ENCODE measurements around the gene ABHD17A. TPM values are rescaled to one million over a fixed set of nuclear protein-coding genes. Genes with fewer than 3 reads are reported as not detected.
A peak's percentile ranks its signal among the peaks of the same experiment; 100 is the strongest.

The ABHD17A gene
- total RNA-seq, 2 donors from 2014 or later = 50.6 to 52.9 TPM

DNA sequence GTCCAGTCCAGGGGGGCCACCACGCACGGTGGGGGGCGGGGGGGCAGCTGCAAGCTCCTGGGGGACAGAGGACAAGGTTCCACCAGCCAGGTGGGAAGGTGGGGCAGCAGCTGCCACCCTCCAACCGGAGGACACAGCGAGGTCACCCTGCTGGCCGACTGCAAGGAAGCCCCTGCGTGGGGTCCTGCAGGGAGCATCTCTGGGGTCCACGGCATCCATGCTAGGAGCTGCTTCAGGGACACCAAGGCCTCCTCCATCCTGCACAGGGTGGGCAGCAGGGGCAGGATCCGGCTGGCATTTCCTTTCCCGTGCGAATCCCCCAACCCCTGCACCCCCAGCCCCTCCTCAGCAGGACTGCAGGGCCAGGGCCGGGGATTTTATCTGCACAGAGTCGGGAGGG, 13.7 kb downstream of the ABHD17A start:
- Mint-ChIP-seq H3K27me3 (ENCODE audit: insufficient read depth) (no peaks in the 10 kb centered on the region), H3K9me3 (no peaks in the 10 kb centered on the region), H3K27ac (no peak overlapping the region), H3K4me3 (no peak overlapping the region), H3K36me3 (ENCODE audit: low read depth) (peaks cover 2% of the 10 kb centered on the region), H3K4me1 (peaks cover 22% of the 10 kb centered on the region)
- WGBS, 2 experiments (ENCODE audit: insufficient coverage in 1 of 2, insufficient read length in 1 of 2) = 88 to 91% methylated on average over 9 to 10 of the region's 13 CpGs
- peaks cover 16% of the 10 kb centered on the region for H3K4me1 ChIP-seq (ENCODE audit: control insufficient read depth, insufficient read depth, low read length)
- no peak for DNase-seq
- TF ChIP-seq, protein P1, sequence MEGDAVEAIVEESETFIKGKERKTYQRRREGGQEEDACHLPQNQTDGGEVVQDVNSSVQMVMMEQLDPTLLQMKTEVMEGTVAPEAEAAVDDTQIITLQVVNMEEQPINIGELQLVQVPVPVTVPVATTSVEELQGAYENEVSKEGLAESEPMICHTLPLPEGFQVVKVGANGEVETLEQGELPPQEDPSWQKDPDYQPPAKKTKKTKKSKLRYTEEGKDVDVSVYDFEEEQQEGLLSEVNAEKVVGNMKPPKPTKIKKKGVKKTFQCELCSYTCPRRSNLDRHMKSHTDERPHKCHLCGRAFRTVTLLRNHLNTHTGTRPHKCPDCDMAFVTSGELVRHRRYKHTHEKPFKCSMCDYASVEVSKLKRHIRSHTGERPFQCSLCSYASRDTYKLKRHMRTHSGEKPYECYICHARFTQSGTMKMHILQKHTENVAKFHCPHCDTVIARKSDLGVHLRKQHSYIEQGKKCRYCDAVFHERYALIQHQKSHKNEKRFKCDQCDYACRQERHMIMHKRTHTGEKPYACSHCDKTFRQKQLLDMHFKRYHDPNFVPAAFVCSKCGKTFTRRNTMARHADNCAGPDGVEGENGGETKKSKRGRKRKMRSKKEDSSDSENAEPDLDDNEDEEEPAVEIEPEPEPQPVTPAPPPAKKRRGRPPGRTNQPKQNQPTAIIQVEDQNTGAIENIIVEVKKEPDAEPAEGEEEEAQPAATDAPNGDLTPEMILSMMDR (conservative IDR thresholded peaks at IDR 0.05) = no peak
- no peak overlapping the region for H3K4me3 ChIP-seq (ENCODE audit: low read length)
- H3K9ac ChIP-seq (ENCODE audit: extremely low read depth, low read length, poor library complexity, severe bottlenecking) = no peak overlapping the region
- no peaks in the 10 kb centered on the region for H3K36me3 ChIP-seq (ENCODE audit: control insufficient read depth, insufficient read depth, low read length)
- no peaks in the 10 kb centered on the region for H3K27me3 ChIP-seq (ENCODE audit: control insufficient read depth, insufficient read depth, low read length, poor library complexity, severe bottlenecking)
- H3K9me3 ChIP-seq (ENCODE audit: control insufficient read depth, low read length) = no peaks in the 10 kb centered on the region
- no peak overlapping the region for H3K27ac ChIP-seq (ENCODE audit: low read depth, low read length)

DNA sequence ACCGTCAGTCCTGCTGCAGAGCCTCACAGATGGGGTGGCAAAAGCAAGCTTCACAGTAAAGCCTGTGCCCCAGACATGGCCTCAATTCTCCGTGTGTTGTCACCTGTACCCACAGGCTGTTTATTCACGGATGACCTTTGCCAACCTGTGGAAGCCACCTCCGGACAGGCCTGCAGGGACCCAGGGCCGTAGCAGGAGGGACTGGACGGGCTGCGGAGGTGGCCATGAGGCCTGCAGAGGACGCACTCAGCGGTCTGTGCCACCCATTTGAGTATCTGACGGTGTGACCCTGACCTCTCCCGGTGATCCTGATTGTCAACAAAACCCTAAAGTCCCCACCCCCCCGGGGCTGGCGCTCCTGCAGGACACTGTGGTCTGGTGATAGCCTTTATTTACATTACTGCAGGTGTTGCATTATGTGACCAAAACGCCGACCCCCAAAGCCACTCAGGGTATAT, 14.1 kb downstream of the ABHD17A start:
- no peaks in the 10 kb centered on the region for H3K9me3 ChIP-seq (ENCODE audit: control insufficient read depth, low read length)
- H3K9me3 Mint-ChIP-seq = no peaks in the 10 kb centered on the region
- TF ChIP-seq, protein P1 (conservative IDR thresholded peaks at IDR 0.05) = no peak
- WGBS, 2 experiments (ENCODE audit: insufficient coverage in 1 of 2, insufficient read length in 1 of 2) = 85 to 92% methylated on average over 7 to 15 of the region's 15 CpGs
- peak overlapping the region; percentile 68 for H3K27ac Mint-ChIP-seq
- no peak overlapping the region for H3K27ac ChIP-seq (ENCODE audit: low read depth, low read length)
- peaks cover 2% of the 10 kb centered on the region for H3K36me3 Mint-ChIP-seq (ENCODE audit: low read depth)
- peaks cover 16% of the 10 kb centered on the region for H3K4me1 ChIP-seq (ENCODE audit: control insufficient read depth, insufficient read depth, low read length)
- H3K27me3 Mint-ChIP-seq (ENCODE audit: insufficient read depth) = no peaks in the 10 kb centered on the region
- no peak overlapping the region for H3K4me3 ChIP-seq (ENCODE audit: low read length)
- no peak overlapping the region for H3K4me3 Mint-ChIP-seq
- DNase-seq = peak; percentile 63
- no peaks in the 10 kb centered on the region for H3K27me3 ChIP-seq (ENCODE audit: control insufficient read depth, insufficient read depth, low read length, poor library complexity, severe bottlenecking)
- no peak overlapping the region for H3K9ac ChIP-seq (ENCODE audit: extremely low read depth, low read length, poor library complexity, severe bottlenecking)
- H3K36me3 ChIP-seq (ENCODE audit: control insufficient read depth, insufficient read depth, low read length) = no peaks in the 10 kb centered on the region
- peaks cover 22% of the 10 kb centered on the region for H3K4me1 Mint-ChIP-seq

DNA sequence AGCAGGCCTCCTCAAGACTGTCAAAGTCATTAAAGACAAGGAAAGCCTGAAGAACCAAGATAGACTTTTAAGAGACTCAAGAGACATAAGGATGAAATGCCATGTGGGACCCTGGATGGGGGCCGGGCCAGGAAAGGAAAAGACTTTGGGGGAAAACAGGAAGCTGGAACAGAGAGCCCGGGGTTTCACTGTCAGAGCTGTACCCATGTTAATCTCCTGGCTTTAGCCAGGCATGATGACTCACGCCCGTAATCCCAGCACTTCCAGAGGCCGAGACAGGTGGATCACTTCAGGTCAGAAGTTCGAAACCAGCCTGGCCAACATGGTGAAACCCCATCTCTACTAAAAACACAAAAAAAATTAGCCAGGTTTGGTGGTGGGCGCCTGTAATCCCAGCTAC, 16.3 kb downstream of the ABHD17A start:
- peaks cover 13% of the 10 kb centered on the region for H3K4me1 ChIP-seq (ENCODE audit: control insufficient read depth, insufficient read depth, low read length)
- no peak overlapping the region for H3K4me3 ChIP-seq (ENCODE audit: low read length)
- Mint-ChIP-seq H3K27ac (no peak overlapping the region), H3K36me3 (ENCODE audit: low read depth) (peaks cover 2% of the 10 kb centered on the region), H3K27me3 (ENCODE audit: insufficient read depth) (no peaks in the 10 kb centered on the region), H3K9me3 (no peaks in the 10 kb centered on the region), H3K4me1 (peaks cover 9% of the 10 kb centered on the region), H3K4me3 (no peak overlapping the region)
- no peak overlapping the region for H3K9ac ChIP-seq (ENCODE audit: extremely low read depth, low read length, poor library complexity, severe bottlenecking)
- TF ChIP-seq, protein P1 (conservative IDR thresholded peaks at IDR 0.05) = no peak
- DNase-seq = no peak
- no peak overlapping the region for H3K27ac ChIP-seq (ENCODE audit: low read depth, low read length)
- WGBS, 2 experiments (ENCODE audit: insufficient coverage in 1 of 2, insufficient read length in 1 of 2) = 85 to 88% methylated on average over 7 of the region's 7 CpGs
- no peaks in the 10 kb centered on the region for H3K9me3 ChIP-seq (ENCODE audit: control insufficient read depth, low read length)
- H3K27me3 ChIP-seq (ENCODE audit: control insufficient read depth, insufficient read depth, low read length, poor library complexity, severe bottlenecking) = no peaks in the 10 kb centered on the region
- no peaks in the 10 kb centered on the region for H3K36me3 ChIP-seq (ENCODE audit: control insufficient read depth, insufficient read depth, low read length)

All from endodermal cell (in vitro differentiated cells).